A549 treated with AZD9567 at 1 μM for 4 hours (cell line): ENCODE data around the gene TMEM167A. TPM values are rescaled to one million over a fixed set of nuclear protein-coding genes. Genes with fewer than 3 reads are reported as not detected.

Experiments used
- total RNA-seq: library from RNA; stranded (reverse); fragments of 200-300 nt; extraction: Qiagen RNA extraction; gene quantifications from 5 replicates; pipeline ENCODE4 v1.2.3, GENCODE V29; 2022; ENCODE audit not compliant: insufficient read depth

Gene TMEM167A, protein sequence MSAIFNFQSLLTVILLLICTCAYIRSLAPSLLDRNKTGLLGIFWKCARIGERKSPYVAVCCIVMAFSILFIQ
- 43.6 to 94.0 TPM (median 83.2 TPM) in 5 replicates for total RNA-seq

GRCh38 chr5:83076742-83077661 lies at the start of gene TMEM167A, which contains the start of gene XRCC4:
TMEM167A (minus strand) TSS chr5:83077394; CDS start chr5:83077323, 71 bp downstream.
XRCC4 (plus strand) TSS chr5:83077547; CDS start chr5:83104920, 27,373 bp downstream.

Other genes starting within 250 kb of the TMEM167A start
- 6.6 to 9.9 TPM (median 9.3 TPM) in 5 replicates for gene XRCC4, start 153 bp upstream of the TMEM167A start, total RNA-seq